ENCODE results near the gene ATP5IF1. TPM values are rescaled to one million over a fixed set of nuclear protein-coding genes. Genes with fewer than 3 reads are reported as not detected.

The ATP5IF1 gene
- total RNA-seq, result 100 to 1,000 TPM; 100 to 145 (median 118) TPM

- no peak for TF ChIP-seq CTCF (IDR thresholded peaks at IDR 0.05; ENCODE audit: low read depth)
Measured at GRCh38 chr1:28235755-28236655, at the start of gene ATP5IF1. Gene ATP5IF1 (plus strand): TSS chr1:28236124. CDS start chr1:28236184, 60 bp downstream.

DNA sequence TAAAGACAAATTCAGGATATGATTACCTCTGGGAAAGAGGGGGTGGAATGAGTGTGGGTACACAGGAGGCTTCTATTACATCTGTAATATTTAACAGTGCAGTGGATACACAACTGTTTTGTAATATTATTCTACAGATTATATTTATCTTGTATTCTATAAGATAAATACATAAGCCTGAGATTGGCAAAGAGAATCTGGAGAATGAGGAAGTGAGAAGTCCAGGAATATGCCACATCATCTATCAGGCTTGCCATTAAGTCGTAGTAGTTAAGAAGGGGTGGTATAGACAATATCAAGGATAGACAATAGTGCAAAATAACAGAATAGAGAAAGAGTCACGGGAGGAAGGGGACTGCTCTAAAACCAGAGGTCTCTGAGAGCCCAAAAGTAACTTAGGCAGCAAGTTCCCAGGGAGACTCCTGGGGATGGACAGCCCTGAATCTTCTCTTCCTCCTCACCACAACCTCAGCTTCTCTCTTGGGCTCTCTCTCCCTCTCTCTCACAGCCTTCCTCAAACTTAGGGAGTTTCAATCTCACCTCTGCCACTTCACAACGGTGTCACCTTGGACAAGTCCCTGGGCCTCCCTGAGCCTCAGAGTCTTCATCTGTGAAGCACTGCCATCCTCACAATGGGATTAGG, 45.5 kb upstream of the ATP5IF1 start:
- TF ChIP-seq CTCF (IDR thresholded peaks at IDR 0.05; ENCODE audit: low read depth), result no peak

DNA sequence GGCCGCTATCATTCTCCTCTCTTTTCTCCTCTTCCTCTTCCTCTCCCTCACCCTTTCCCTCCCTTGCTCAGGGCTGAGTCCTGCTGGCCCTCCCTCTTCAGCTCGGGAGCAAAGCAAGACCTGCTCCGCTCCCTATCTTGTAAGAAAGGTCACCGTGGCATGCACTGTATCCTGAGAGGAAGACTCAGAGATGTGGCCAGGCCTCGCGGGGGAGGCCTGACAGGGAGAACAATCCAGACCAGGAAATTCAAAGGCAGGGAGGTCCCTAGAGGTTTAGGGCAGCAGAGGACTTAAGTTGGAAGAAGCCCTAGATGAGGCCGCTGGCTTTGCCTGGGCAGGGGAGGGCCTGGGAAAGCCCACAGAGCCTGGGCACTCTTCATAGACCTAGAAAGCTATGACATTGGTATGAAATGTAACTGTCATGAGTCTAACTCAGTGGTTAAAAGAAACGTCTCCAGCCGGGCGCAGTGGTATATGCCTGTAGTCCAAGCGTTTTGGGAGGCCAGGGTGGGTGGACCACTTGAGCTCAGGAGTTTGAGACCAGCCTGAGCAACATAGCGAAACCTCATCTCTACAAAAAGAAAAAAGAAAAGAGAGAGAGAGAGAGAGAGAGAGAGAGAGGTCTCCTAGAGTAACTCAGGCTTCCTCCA, 44.8 kb upstream of the ATP5IF1 start:
- TF ChIP-seq CTCF (IDR thresholded peaks at IDR 0.05; ENCODE audit: low read depth), result no peak

GRCh38 chr1:28193701-28194161, 42.2 kb upstream of the ATP5IF1 start:
- no peak for TF ChIP-seq CTCF (IDR thresholded peaks at IDR 0.05; ENCODE audit: low read depth)

- no peak for TF ChIP-seq CTCF (IDR thresholded peaks at IDR 0.05; ENCODE audit: low read depth)
Measured at GRCh38 chr1:28194326-28195035, 41.4 kb upstream of the ATP5IF1 start.

- TF ChIP-seq CTCF (IDR thresholded peaks at IDR 0.05; ENCODE audit: low read depth), result no peak
Measured at GRCh38 chr1:28195780-28196179, 40.1 kb upstream of the ATP5IF1 start.
